Measurements from ENCODE around the gene CD226.

Gene CD226

GRCh38 chr18:69858897-69859296 lies 88.8 kb downstream of the CD226 start:
- DNase-seq (ENCODE audit: low read depth), result no peak
- TF ChIP-seq, protein P1, sequence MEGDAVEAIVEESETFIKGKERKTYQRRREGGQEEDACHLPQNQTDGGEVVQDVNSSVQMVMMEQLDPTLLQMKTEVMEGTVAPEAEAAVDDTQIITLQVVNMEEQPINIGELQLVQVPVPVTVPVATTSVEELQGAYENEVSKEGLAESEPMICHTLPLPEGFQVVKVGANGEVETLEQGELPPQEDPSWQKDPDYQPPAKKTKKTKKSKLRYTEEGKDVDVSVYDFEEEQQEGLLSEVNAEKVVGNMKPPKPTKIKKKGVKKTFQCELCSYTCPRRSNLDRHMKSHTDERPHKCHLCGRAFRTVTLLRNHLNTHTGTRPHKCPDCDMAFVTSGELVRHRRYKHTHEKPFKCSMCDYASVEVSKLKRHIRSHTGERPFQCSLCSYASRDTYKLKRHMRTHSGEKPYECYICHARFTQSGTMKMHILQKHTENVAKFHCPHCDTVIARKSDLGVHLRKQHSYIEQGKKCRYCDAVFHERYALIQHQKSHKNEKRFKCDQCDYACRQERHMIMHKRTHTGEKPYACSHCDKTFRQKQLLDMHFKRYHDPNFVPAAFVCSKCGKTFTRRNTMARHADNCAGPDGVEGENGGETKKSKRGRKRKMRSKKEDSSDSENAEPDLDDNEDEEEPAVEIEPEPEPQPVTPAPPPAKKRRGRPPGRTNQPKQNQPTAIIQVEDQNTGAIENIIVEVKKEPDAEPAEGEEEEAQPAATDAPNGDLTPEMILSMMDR (IDR thresholded peaks at IDR 0.05; ENCODE audit: insufficient read depth, low read depth, low read length, missing control alignments), result no peak
- no peak overlapping the region for H3K4me3 ChIP-seq (ENCODE audit: low read depth, low read length)

DNA sequence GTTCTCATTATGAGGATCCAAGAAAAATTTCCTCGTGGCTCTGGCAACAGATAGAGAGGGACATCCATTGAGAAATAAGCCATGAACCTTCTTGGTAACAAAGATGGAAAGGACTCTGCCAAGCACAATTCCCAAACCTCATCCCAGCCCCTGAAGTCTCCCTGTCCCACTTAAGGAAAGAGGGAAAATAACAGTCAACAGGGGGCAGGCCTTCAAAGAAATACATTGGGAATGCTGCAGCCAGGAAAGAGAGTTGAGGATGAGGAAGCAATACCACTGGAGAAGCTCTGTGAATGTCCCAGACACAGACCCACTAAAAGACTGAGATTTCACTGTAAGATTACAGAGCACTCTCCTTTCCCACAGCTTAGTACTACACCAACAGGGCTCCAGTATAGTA lies 93.2 kb downstream of the CD226 start:
- no peak for DNase-seq (ENCODE audit: low read depth)
- TF ChIP-seq, protein P1 (IDR thresholded peaks at IDR 0.05; ENCODE audit: insufficient read depth, low read depth, low read length, missing control alignments), result no peak
- no peak overlapping the region for H3K4me3 ChIP-seq (ENCODE audit: low read depth, low read length)

- H3K4me3 ChIP-seq (ENCODE audit: low read depth, low read length), result no peak overlapping the region
- no peak for DNase-seq (ENCODE audit: low read depth)
- TF ChIP-seq, protein P1 (IDR thresholded peaks at IDR 0.05; ENCODE audit: insufficient read depth, low read depth, low read length, missing control alignments), result no peak
Measured at GRCh38 chr18:69853051-69853450, 94.6 kb downstream of the CD226 start.

DNA sequence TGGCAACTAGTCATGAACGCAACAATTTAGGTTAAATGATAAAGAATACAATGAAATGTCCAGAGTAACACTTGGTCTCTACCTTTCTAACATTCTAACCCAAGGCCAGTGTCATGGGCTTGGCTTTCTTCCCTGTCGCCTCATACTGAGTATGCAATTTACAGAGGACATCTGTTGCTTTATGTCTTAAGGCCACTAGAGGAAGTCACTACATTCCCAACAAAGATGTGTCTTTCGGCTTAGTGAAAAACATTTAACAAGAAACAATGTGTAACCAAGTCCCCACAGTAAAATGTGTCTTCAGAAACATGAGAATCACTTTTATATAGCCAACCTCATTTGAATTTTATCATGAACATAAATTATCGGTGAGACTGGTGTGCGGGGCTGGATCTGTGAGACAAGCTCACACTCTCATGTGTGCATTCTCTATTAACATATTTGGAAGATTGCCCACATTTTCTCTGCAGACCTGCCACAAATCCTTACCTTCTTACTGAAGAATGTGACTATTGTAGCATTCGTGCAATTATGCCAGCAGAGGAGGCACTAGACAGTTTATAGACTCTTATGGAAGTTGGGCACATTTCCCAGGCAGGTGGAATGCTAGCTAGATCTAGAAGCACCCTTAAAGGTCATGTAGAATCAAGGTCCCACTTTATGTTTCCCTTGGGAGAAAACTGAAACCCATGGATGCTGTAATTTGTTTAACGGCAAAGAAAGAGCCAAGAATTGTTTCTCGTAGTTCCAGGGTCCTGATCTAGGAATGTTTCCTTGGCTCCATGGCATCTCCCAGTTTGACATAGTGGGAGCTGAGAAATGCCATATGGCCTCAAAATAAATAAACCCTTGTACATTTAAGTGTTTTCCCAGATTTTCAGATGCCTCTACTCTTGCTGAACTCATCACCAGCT lies 101.8 kb downstream of the CD226 start:
- no peak overlapping the region for H3K4me3 ChIP-seq (ENCODE audit: low read depth, low read length)
- no peak for DNase-seq (ENCODE audit: low read depth)
- TF ChIP-seq, protein P1 (IDR thresholded peaks at IDR 0.05; ENCODE audit: insufficient read depth, low read depth, low read length, missing control alignments), result no peak

GRCh38 chr18:69844656-69845055 lies 103.0 kb downstream of the CD226 start:
- DNase-seq (ENCODE audit: low read depth), result no peak
- no peak overlapping the region for H3K4me3 ChIP-seq (ENCODE audit: low read depth, low read length)
- TF ChIP-seq, protein P1 (IDR thresholded peaks at IDR 0.05; ENCODE audit: insufficient read depth, low read depth, low read length, missing control alignments), result no peak

GRCh38 chr18:69843015-69843414 lies 104.7 kb downstream of the CD226 start:
- no peak for DNase-seq (ENCODE audit: low read depth)
- TF ChIP-seq, protein P1 (IDR thresholded peaks at IDR 0.05; ENCODE audit: insufficient read depth, low read depth, low read length, missing control alignments), result no peak
- H3K4me3 ChIP-seq (ENCODE audit: low read depth, low read length), result no peak overlapping the region
